PFSK-1 (cell line): ENCODE results near the gene CHST2.

Experiments
- POLR2AphosphoS5 ChIP-seq: IDR thresholded peaks from 2 replicates; pipeline ENCODE4 v1.6.1; 2012; ENCODE audit warnings: low read depth, mild to moderate bottlenecking, control low read depth, low read length, moderate library complexity
- REST ChIP-seq, 2 experiments: IDR thresholded peaks; 2 replicates each; pipeline versions ENCODE4 v1.6.1 to v1.8.0; 2011 to 2012; ENCODE audit warnings: low read depth in 2 of 2, low read length in 2 of 2, control low read depth in 1 of 2, inconsistent platforms in 1 of 2, mild to moderate bottlenecking in 1 of 2, moderate library complexity in 1 of 2; ENCODE audit not compliant: insufficient read depth in 1 of 2
- SIN3A ChIP-seq: IDR thresholded peaks from 2 replicates; pipeline ENCODE4 v1.6.1; 2012; ENCODE audit warnings: mild to moderate bottlenecking, low read length, moderate library complexity, borderline replicate concordance; ENCODE audit not compliant: insufficient read depth

DNA sequence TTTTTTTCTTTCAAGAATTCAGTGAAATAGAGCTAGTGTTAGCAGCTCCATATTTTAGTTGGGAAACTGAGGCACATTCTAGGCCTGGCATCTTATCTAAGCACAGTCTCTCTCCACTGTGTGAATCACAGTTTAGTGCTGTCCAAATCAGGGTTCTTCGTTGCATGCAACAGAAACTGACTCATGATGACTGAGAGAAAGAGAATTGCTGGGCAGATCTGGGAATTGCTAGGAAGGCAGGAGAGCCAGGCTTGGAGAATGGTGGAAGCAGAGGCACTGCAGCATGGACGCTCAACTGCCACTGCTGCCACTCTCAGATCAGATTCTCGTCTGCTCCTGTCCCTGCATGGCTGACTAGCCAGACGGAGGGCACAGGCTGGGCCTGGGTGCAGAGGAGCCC, 40.7 kb upstream of the CHST2 start:
- TF ChIP-seq POLR2AphosphoS5 (no peak), REST (IDR thresholded peaks at IDR 0.05; ENCODE audit: insufficient read depth in 1 of 2, low read depth in 2 of 2, low read length in 2 of 2) (no peak), SIN3A (no peak)
